DOHH2 (cell line): ENCODE data around the gene MCOLN1.

ENCODE experiments used
- CTCF ChIP-seq: fragments of 200-600 bp; sonication (generic); IDR thresholded peaks from one replicate; pipeline ENCODE4 v1.5.1; 2014; ENCODE audit warnings: antibody characterized with exemption, mild to moderate bottlenecking, low read depth, low read length; ENCODE audit not compliant: poor library complexity, severe bottlenecking
- EZH2phosphoT487 ChIP-seq: fragments of 200-600 bp; sonication (generic); IDR thresholded peaks from 2 replicates; pipeline ENCODE4 v1.6.1; 2017; ENCODE audit warnings: borderline replicate concordance, mild to moderate bottlenecking, antibody characterized with exemption, low read length, moderate library complexity, mixed read lengths

- peak; percentile 46 for TF ChIP-seq CTCF
- no peak for TF ChIP-seq EZH2phosphoT487
These were observed 25.1 kb upstream of the MCOLN1 start for GRCh38 chr19:7497292-7497691.
